GM21367 (cell line): ENCODE results near the gene RPS5.
"Not testable (repeated sequence)": the region's sequence is repeated elsewhere in the genome, so short reads cannot be mapped to it uniquely, and the experiment has no call there.

Experiments used
- ATAC-seq: cut with Tn5 transposase; IDR thresholded peaks from one replicate; pipeline ENCODE4 v1.9.1; 2021; ENCODE audit not compliant: unreplicated experiment

RPS5 gene

GRCh38 chr19:58403920-58404478, 16.9 kb downstream of the RPS5 start:
- ATAC-seq, result not testable (repeated sequence)

- no peak for ATAC-seq
Measured at GRCh38 chr19:58406818-58407657, 20.0 kb downstream of the RPS5 start.

- no peak for ATAC-seq
Measured at GRCh38 chr19:58407658-58408151, 20.6 kb downstream of the RPS5 start.

GRCh38 chr19:58408152-58409009, 21.3 kb downstream of the RPS5 start, which contains the start of gene ZNF584:
Gene ZNF584 (plus strand): TSS chr19:58408649. CDS start chr19:58409148, 499 bp downstream.
- ATAC-seq, result peak; percentile 88

- ATAC-seq, result no peak
Measured at GRCh38 chr19:58409010-58409790, 22.1 kb downstream of the RPS5 start.

- ATAC-seq, result no peak
Measured at GRCh38 chr19:58416604-58417003, 29.5 kb downstream of the RPS5 start.

- no peak for ATAC-seq
Measured at GRCh38 chr19:58417071-58417470, 30.0 kb downstream of the RPS5 start.

- ATAC-seq, result no peak
Measured at GRCh38 chr19:58428617-58429016, 41.5 kb downstream of the RPS5 start.

GRCh38 chr19:58429745-58430144, 42.7 kb downstream of the RPS5 start:
- no peak for ATAC-seq

GRCh38 chr19:58434217-58434616, 47.1 kb downstream of the RPS5 start:
- no peak for ATAC-seq

- ATAC-seq, result peak; percentile 92
Measured at GRCh38 chr19:58439576-58440554, 52.8 kb downstream of the RPS5 start, which contains the start of gene ZNF132. Gene ZNF132 (minus strand): TSS chr19:58440153. CDS start chr19:58439821, 332 bp downstream.

GRCh38 chr19:58440556-58440955, 53.5 kb downstream of the RPS5 start:
- no peak for ATAC-seq

- not testable (repeated sequence) for ATAC-seq
Measured at GRCh38 chr19:58442986-58443385, 55.9 kb downstream of the RPS5 start.
